Stimulated activated CD8-positive, alpha-beta memory T cell treated with anti-CD3 and anti-CD28 coated beads, Interleukin-15, amount 100 ng/mL, for 24 hours (primary cell): Measurements from ENCODE around the gene LRP11.

Experiments
- DNase-seq: peaks from one replicate; pipeline ENCODE4 v3.0.0-alpha.2; 2020; ENCODE audit warnings: low read depth

The LRP11 gene

GRCh38 chr6:149781715-149782114, 82.4 kb downstream of the LRP11 start:
- no peak for DNase-seq

- no peak for DNase-seq
Observed at GRCh38 chr6:149779644-149779963, 84.6 kb downstream of the LRP11 start.

GRCh38 chr6:149777624-149778023, 86.5 kb downstream of the LRP11 start:
- no peak for DNase-seq

GRCh38 chr6:149771925-149772324, 92.2 kb downstream of the LRP11 start:
- no peak for DNase-seq

- DNase-seq, result no peak
Observed at GRCh38 chr6:149771185-149771584, 93.0 kb downstream of the LRP11 start.

GRCh38 chr6:149769676-149770075, 94.5 kb downstream of the LRP11 start:
- DNase-seq, result no peak
